ENCODE measurements around the gene RFTN1. TPM values are rescaled to one million over a fixed set of nuclear protein-coding genes. Genes with fewer than 3 reads are reported as not detected.
A peak's percentile ranks its signal among the peaks of the same experiment; 100 is the strongest.

The RFTN1 gene
- total RNA-seq, 1 donor from 2014 or later, result 53.4 TPM

DNA sequence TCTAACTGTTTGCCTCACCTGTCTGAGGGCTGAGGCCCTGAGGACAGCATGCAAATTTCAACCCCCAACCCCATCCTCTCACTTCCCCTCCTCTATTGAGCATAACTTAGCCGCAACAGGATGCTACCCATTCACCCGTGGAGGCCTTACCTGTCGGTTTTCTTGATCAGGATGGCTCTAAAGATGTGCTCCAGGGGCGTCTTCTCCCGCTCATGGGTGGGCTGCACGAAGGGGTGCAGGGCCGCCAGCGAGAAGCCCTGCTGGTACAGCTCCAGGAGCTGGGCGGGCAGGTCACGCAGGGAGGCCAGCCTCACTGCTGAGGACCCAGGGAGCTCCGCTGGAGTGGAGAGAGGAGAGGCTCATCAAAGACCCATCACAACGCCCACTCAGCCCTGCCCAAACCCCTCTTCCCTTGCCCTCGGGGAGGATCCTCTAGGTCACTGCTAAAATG lies 79.8 kb downstream of the RFTN1 start:
- Mint-ChIP-seq H3K9me3 (ENCODE audit: low read depth) (no peaks in the 10 kb centered on the region), H3K4me3 (ENCODE audit: unreplicated experiment) (no peak overlapping the region), H3K4me1 (ENCODE audit: low read depth) (peaks cover 30% of the 10 kb centered on the region), H3K36me3 (ENCODE audit: low read depth) (peaks cover 15% of the 10 kb centered on the region), H3K27me3 (ENCODE audit: low read depth) (no peaks in the 10 kb centered on the region), H3K27ac (ENCODE audit: unreplicated experiment) (no peak overlapping the region)
- TF ChIP-seq, protein P1, sequence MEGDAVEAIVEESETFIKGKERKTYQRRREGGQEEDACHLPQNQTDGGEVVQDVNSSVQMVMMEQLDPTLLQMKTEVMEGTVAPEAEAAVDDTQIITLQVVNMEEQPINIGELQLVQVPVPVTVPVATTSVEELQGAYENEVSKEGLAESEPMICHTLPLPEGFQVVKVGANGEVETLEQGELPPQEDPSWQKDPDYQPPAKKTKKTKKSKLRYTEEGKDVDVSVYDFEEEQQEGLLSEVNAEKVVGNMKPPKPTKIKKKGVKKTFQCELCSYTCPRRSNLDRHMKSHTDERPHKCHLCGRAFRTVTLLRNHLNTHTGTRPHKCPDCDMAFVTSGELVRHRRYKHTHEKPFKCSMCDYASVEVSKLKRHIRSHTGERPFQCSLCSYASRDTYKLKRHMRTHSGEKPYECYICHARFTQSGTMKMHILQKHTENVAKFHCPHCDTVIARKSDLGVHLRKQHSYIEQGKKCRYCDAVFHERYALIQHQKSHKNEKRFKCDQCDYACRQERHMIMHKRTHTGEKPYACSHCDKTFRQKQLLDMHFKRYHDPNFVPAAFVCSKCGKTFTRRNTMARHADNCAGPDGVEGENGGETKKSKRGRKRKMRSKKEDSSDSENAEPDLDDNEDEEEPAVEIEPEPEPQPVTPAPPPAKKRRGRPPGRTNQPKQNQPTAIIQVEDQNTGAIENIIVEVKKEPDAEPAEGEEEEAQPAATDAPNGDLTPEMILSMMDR (IDR thresholded peaks at IDR 0.05), result no peak
- DNase-seq (ENCODE audit: low spot score), result no peak

DNA sequence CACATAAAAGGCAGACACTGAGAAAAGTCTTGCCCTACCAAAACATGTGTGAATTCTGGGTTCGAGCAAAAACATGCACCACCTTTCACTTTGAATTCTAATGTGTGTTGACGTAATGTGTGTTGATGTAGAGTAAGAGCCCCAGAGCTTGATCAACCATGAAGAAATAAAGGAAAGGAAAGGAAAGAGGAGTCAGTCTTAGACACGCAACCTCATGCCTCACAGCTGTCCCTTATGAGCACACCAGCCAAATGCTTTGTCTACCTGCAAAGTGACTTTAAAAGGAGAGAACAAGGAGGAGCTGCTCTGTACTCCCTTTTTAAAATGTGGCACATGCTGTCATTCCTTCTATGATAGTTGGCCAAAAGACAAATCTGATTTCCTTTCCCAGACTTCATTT lies 80.8 kb downstream of the RFTN1 start:
- H3K4me1 Mint-ChIP-seq (ENCODE audit: low read depth), result peaks cover 24% of the 10 kb centered on the region
- peaks cover 15% of the 10 kb centered on the region for H3K36me3 Mint-ChIP-seq (ENCODE audit: low read depth)
- no peak overlapping the region for H3K27ac Mint-ChIP-seq (ENCODE audit: unreplicated experiment)
- no peaks in the 10 kb centered on the region for H3K27me3 Mint-ChIP-seq (ENCODE audit: low read depth)
- DNase-seq (ENCODE audit: low spot score), result no peak
- TF ChIP-seq, protein P1 (IDR thresholded peaks at IDR 0.05), result no peak
- H3K4me3 Mint-ChIP-seq (ENCODE audit: unreplicated experiment), result no peak overlapping the region
- no peaks in the 10 kb centered on the region for H3K9me3 Mint-ChIP-seq (ENCODE audit: low read depth)

DNA sequence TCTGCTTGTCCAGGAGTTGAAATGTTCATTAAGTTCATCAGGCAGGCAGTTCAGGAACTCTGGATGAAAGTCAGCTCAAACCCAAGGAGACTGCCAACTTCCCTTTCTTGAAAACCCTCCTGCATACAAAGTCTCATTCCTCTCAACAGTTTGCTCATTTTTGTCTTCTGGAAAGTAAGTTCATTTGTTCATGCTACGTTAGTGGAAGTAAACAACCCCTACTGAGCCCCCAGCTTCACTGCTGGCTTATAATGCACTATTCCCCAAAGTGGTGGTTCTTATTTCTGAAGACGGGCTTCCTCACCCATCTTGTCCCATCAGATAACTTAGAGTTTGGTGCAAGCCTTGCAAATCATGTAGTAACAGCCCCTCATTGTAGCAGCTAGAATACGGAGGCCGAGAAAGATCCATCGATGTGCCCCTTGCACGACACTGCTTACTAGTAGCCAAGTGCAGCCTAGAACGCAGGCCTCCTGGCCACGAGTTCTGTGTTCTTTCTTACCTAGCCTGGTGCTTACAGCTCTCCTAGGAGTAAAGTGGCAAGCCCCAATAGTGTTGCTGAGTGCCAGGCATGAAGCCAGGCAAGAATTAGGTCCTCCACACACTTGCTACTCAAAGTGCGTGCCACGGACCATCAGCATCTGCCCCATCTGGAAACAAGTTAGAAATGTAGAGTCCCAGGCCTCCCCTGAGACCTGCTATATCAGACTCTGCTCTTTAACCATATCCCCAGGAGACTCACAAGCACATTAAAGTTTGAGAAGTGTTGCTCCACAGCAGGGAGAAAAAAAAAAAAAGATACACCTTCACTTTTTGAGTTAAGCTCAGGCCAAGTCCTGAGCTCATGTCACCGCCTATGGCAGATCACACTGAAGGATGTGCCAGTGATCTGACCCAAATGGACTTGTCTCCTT lies 82.5 kb downstream of the RFTN1 start:
- Mint-ChIP-seq H3K4me3 (ENCODE audit: unreplicated experiment) (no peak overlapping the region), H3K27me3 (ENCODE audit: low read depth) (no peaks in the 10 kb centered on the region), H3K36me3 (ENCODE audit: low read depth) (peaks cover 15% of the 10 kb centered on the region), H3K9me3 (ENCODE audit: low read depth) (no peaks in the 10 kb centered on the region), H3K4me1 (ENCODE audit: low read depth) (peaks cover 24% of the 10 kb centered on the region), H3K27ac (ENCODE audit: unreplicated experiment) (no peak overlapping the region)
- no peak for DNase-seq (ENCODE audit: low spot score)
- TF ChIP-seq, protein P1 (IDR thresholded peaks at IDR 0.05), result no peak

DNA sequence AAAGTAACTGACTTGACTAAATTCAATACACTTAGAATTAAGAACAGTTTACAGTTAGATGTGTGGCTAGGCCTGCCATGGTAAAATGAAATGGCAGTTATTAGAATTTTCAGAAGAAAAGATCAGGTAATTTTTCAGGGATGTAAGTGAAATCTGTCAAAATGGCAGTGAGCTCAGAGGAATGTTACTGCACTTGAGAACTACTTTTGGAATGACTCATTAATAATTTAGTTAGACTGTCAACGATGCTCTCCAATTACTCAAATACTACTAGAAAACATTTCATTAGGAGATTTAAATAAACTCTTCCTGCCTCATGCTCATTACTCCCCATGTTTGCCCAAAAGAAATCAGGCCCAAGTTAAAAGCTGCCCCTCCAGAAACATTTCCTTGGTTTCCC lies 84.4 kb downstream of the RFTN1 start:
- H3K36me3 Mint-ChIP-seq (ENCODE audit: low read depth), result peaks cover 17% of the 10 kb centered on the region
- no peaks in the 10 kb centered on the region for H3K9me3 Mint-ChIP-seq (ENCODE audit: low read depth)
- H3K27ac Mint-ChIP-seq (ENCODE audit: unreplicated experiment), result peak overlapping the region; percentile 28
- TF ChIP-seq, protein P1 (IDR thresholded peaks at IDR 0.05), result no peak
- peaks cover 24% of the 10 kb centered on the region for H3K4me1 Mint-ChIP-seq (ENCODE audit: low read depth)
- no peaks in the 10 kb centered on the region for H3K27me3 Mint-ChIP-seq (ENCODE audit: low read depth)
- H3K4me3 Mint-ChIP-seq (ENCODE audit: unreplicated experiment), result no peak overlapping the region
- no peak for DNase-seq (ENCODE audit: low spot score)

DNA sequence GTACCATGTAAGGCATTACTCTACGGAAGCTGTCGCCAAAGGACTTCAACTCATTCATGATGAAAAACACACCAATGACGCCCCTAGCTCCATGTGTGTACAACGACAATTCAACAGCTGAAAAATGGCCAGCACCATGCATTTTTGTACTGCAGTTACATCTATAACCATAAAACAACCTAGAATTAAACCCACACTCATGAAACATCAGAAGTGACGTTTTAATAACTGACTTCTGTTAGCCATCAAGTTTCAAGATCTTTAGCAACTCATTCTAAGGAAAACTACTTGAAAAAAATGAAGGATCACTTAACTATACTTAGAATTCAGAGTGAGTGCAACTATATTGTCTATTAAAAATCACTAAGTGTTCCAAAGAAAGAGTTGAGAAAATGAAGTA lies 84.9 kb downstream of the RFTN1 start:
- TF ChIP-seq, protein P1 (IDR thresholded peaks at IDR 0.05), result no peak
- DNase-seq (ENCODE audit: low spot score), result no peak
- H3K4me1 Mint-ChIP-seq (ENCODE audit: low read depth), result peaks cover 24% of the 10 kb centered on the region
- H3K4me3 Mint-ChIP-seq (ENCODE audit: unreplicated experiment), result no peak overlapping the region
- H3K36me3 Mint-ChIP-seq (ENCODE audit: low read depth), result peaks cover 17% of the 10 kb centered on the region
- no peaks in the 10 kb centered on the region for H3K9me3 Mint-ChIP-seq (ENCODE audit: low read depth)
- no peak overlapping the region for H3K27ac Mint-ChIP-seq (ENCODE audit: unreplicated experiment)
- no peaks in the 10 kb centered on the region for H3K27me3 Mint-ChIP-seq (ENCODE audit: low read depth)
